Measurements from ENCODE around the gene TICAM1.
"Not testable (repeated sequence)": the region's sequence is repeated elsewhere in the genome, so short reads cannot be mapped to it uniquely, and the experiment has no call there.

TICAM1 gene

GRCh38 chr19:4815426-4816201 lies 15.9 kb downstream of the TICAM1 start:
- peak; percentile 89 for DNase-seq (ENCODE audit: low spot score)
- TF ChIP-seq CTCF (IDR thresholded peaks at IDR 0.05; ENCODE audit: borderline replicate concordance, control extremely low read depth, extremely low read depth, insufficient read depth, missing control alignments) = no peak
- in situ Hi-C loops (cut with MboI; ENCODE audit: low sequenced_read_pairs, unreplicated experiment) = no loop called here

GRCh38 chr19:4814625-4815425 lies 16.7 kb downstream of the TICAM1 start:
- no peak for DNase-seq (ENCODE audit: low spot score)
- TF ChIP-seq CTCF (IDR thresholded peaks at IDR 0.05; ENCODE audit: borderline replicate concordance, control extremely low read depth, extremely low read depth, insufficient read depth, missing control alignments) = no peak
- in situ Hi-C loops (cut with MboI; ENCODE audit: low sequenced_read_pairs, unreplicated experiment) = no loop called here

GRCh38 chr19:4811328-4812131 lies 20.0 kb downstream of the TICAM1 start:
- DNase-seq (ENCODE audit: low spot score) = peak; percentile 87
- in situ Hi-C loops (cut with MboI; ENCODE audit: low sequenced_read_pairs, unreplicated experiment) = no loop called here
- TF ChIP-seq CTCF (IDR thresholded peaks at IDR 0.05; ENCODE audit: borderline replicate concordance, control extremely low read depth, extremely low read depth, insufficient read depth, missing control alignments) = peak; percentile 96

- in situ Hi-C loops (cut with MboI; ENCODE audit: low sequenced_read_pairs, unreplicated experiment) = loop anchor here (10.0 kb wide), 2 partner anchors 108 to 228 kb away; no protein-coding TSS in a partner anchor
- no peak for DNase-seq (ENCODE audit: low spot score)
- no peak for TF ChIP-seq CTCF (IDR thresholded peaks at IDR 0.05; ENCODE audit: borderline replicate concordance, control extremely low read depth, extremely low read depth, insufficient read depth, missing control alignments)
These were observed 24.3 kb downstream of the TICAM1 start for GRCh38 chr19:4807188-4807587.

- in situ Hi-C loops (cut with MboI; ENCODE audit: low sequenced_read_pairs, unreplicated experiment) = loop anchor here (10.0 kb wide), 2 partner anchors 108 to 228 kb away; no protein-coding TSS in a partner anchor
- TF ChIP-seq CTCF (IDR thresholded peaks at IDR 0.05; ENCODE audit: borderline replicate concordance, control extremely low read depth, extremely low read depth, insufficient read depth, missing control alignments) = no peak
- DNase-seq (ENCODE audit: low spot score) = no peak
These were observed 25.1 kb downstream of the TICAM1 start for GRCh38 chr19:4806384-4806783.

- in situ Hi-C loops (cut with MboI; ENCODE audit: low sequenced_read_pairs, unreplicated experiment) = loop anchor here (10.0 kb wide), 2 partner anchors 110 to 230 kb away; no protein-coding TSS in a partner anchor
These were observed 26.4 kb downstream of the TICAM1 start for GRCh38 chr19:4805140-4805539.

More at GRCh38 chr19:4805140-4805539, 26.4 kb downstream of the TICAM1 start:
- DNase-seq (ENCODE audit: low spot score) = not testable (repeated sequence)
